A673 (cell line): Measurements from ENCODE around the gene TSPAN3.

Source experiments
- EZH2 ChIP-seq: fragments of 200-600 bp; sonication (generic); IDR thresholded peaks from 2 replicates; pipeline ENCODE4 v1.6.1; 2017; ENCODE audit warnings: borderline replicate concordance, low read depth, mild to moderate bottlenecking, mixed read lengths, antibody characterized with exemption, low read length; ENCODE audit not compliant: poor library complexity, severe bottlenecking
- TF ChIP-seq, protein P1 (sequence below): fragments of 300-800, 200-600 bp; sonication (generic); conservative IDR thresholded peaks from 2 replicates; pipeline ENCODE4 v1.5.1; 2017; ENCODE audit warnings: low read depth, mild to moderate bottlenecking, antibody characterized with exemption, low read length, moderate library complexity, mixed read lengths

DNA sequence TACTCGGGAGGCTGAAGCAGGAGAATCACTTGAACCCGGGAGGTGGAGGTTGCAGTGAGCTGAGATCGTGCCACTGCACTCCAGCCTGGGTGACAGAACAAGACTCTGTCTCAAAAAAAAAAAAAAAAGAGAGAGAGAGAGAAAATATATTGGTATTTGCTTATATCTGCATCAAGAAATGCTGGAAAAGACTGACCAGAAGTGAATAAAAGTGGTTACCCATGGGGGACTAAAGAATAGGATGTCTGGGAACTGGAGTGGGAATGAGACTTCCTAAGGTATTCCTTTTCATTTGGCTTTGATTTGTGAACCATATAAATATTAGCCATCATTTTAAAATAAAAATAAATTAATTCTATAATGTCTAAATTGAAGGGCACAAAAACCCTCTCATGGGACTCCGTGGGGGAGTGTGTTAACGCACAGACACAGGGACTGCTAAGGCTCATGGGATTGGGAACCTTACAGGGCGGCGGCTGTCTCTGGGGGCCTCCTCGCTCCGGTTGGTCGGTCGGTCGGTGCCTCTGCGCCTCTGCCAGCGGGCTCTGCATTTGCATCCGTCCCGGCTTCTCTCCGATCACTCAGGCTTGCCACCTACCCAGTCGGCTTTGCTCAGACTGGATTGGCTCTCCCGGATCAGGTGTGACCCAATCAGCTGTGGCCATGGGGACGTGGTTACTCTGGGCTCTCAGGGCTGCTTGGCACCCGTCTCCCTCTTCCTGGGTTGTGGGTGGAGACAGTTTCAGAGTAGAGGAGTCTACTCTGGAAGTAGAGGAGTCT lies 12.7 kb upstream of the TSPAN3 start:
- TF ChIP-seq, protein P1, sequence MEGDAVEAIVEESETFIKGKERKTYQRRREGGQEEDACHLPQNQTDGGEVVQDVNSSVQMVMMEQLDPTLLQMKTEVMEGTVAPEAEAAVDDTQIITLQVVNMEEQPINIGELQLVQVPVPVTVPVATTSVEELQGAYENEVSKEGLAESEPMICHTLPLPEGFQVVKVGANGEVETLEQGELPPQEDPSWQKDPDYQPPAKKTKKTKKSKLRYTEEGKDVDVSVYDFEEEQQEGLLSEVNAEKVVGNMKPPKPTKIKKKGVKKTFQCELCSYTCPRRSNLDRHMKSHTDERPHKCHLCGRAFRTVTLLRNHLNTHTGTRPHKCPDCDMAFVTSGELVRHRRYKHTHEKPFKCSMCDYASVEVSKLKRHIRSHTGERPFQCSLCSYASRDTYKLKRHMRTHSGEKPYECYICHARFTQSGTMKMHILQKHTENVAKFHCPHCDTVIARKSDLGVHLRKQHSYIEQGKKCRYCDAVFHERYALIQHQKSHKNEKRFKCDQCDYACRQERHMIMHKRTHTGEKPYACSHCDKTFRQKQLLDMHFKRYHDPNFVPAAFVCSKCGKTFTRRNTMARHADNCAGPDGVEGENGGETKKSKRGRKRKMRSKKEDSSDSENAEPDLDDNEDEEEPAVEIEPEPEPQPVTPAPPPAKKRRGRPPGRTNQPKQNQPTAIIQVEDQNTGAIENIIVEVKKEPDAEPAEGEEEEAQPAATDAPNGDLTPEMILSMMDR = no peak
- no peak for TF ChIP-seq EZH2
